Esophagus muscularis mucosa (tissue), 4 donors: ENCODE measurements around the gene INPP4B. TPM values are rescaled to one million over a fixed set of nuclear protein-coding genes. Genes with fewer than 3 reads are reported as not detected.

Source experiments
- DNase-seq: peaks from one replicate; pipeline ENCODE4 v3.0.0-alpha.2; 2017; ENCODE audit errors: extremely low spot score
- H3K27ac ChIP-seq, 4 donors: fragments of 200-600 bp; sonication (generic); replicated peaks in 1 of 4; 1 replicate in 3 of 4; 2 replicates in 1 of 4; pipeline ENCODE4 v1.5.1; 2016 to 2019; ENCODE audit warnings: mild to moderate bottlenecking in 1 of 4
- H3K27me3 ChIP-seq, 4 donors: fragments of 200-600 bp; sonication (generic); one replicate each; pipeline versions ENCODE4 v1.5.1 to v1.6.0; 2016 to 2019
- H3K36me3 ChIP-seq, 4 donors: fragments of 200-600 bp; sonication (generic); one replicate each; pipeline ENCODE4 v1.5.1; 2016 to 2019
- H3K4me1 ChIP-seq, 4 donors: fragments of 200-600 bp; sonication (generic); one replicate each; pipeline ENCODE4 v1.5.1; 2016 to 2019
- H3K4me3 ChIP-seq, 4 donors: fragments of 200-600 bp; sonication (generic); 1 replicate in 2 of 4; 2 replicates in 2 of 4; pipeline ENCODE4 v1.5.1; 2016 to 2019; ENCODE audit warnings: mild to moderate bottlenecking in 4 of 4, moderate library complexity in 1 of 4
- H3K9me3 ChIP-seq, 4 donors: fragments of 200-600 bp; sonication (generic); 1 replicate in 3 of 4; 2 replicates in 1 of 4; pipeline ENCODE4 v1.5.1; 2016 to 2019
- EP300 ChIP-seq: sonication (generic); formaldehyde crosslinking; IDR thresholded peaks from one replicate; pipeline ENCODE4 v1.6.1; 2017; ENCODE audit warnings: antibody characterized with exemption
- POLR2A ChIP-seq: fragments of 450-650 bp; IDR thresholded peaks from one replicate; pipeline ENCODE4 v1.6.1; 2017; ENCODE audit warnings: antibody characterized with exemption, moderate library complexity, mild to moderate bottlenecking, low read depth
- POLR2AphosphoS5 ChIP-seq, 2 donors: sonication (generic); formaldehyde crosslinking; IDR thresholded peaks; one replicate each; pipeline ENCODE4 v1.6.1; 2017; ENCODE audit warnings: antibody characterized with exemption in 2 of 2
- WGBS: methylation state at CpG from one replicate; pipeline ENCODE4 v1.1.5; 2018; 5-methylcytosine and 5-hydroxymethylcytosine counted together
- intact Hi-C: fragments of 100-400 bp; cut with DNase I; formaldehyde crosslinking; loops from one replicate; pipeline ENCODE4 v1.15.1; 2023
- total RNA-seq, 4 donors: library from RNA; depleted of rRNA; stranded (reverse); fragments of >200 nt; gene quantifications; one replicate each; pipeline versions ENCODE4 v1.1.0 to v1.2.1, GENCODE V29; 2016
- TF ChIP-seq, protein P1 (sequence below), 3 experiments: fragments of 200-600 bp in 2 of 3; fragments of 450-650 bp in 1 of 3; sonication (generic) in 2 of 3; IDR thresholded peaks; one replicate each; pipeline ENCODE4 v1.5.1; 2017 to 2019; ENCODE audit warnings: antibody characterized with exemption in 3 of 3, mild to moderate bottlenecking in 2 of 3, moderate library complexity in 1 of 3

The INPP4B gene
- total RNA-seq, 4 donors from 2014 or later, result 12.7 to 23.4 (median 15.9) TPM

- no peak for DNase-seq
- H3K27ac ChIP-seq, result no peak overlapping the region
- no peaks in the 10 kb centered on the region for H3K4me1 ChIP-seq
- no peaks in the 10 kb centered on the region for H3K9me3 ChIP-seq
- intact Hi-C loops, result no loop called here
- no peaks in the 10 kb centered on the region for H3K27me3 ChIP-seq
- H3K4me3 ChIP-seq, result no peak overlapping the region
- TF ChIP-seq EP300, result no peak
- TF ChIP-seq, protein P1, sequence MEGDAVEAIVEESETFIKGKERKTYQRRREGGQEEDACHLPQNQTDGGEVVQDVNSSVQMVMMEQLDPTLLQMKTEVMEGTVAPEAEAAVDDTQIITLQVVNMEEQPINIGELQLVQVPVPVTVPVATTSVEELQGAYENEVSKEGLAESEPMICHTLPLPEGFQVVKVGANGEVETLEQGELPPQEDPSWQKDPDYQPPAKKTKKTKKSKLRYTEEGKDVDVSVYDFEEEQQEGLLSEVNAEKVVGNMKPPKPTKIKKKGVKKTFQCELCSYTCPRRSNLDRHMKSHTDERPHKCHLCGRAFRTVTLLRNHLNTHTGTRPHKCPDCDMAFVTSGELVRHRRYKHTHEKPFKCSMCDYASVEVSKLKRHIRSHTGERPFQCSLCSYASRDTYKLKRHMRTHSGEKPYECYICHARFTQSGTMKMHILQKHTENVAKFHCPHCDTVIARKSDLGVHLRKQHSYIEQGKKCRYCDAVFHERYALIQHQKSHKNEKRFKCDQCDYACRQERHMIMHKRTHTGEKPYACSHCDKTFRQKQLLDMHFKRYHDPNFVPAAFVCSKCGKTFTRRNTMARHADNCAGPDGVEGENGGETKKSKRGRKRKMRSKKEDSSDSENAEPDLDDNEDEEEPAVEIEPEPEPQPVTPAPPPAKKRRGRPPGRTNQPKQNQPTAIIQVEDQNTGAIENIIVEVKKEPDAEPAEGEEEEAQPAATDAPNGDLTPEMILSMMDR (IDR thresholded peaks at IDR 0.05), result no peak
- no peak for TF ChIP-seq POLR2A
- TF ChIP-seq POLR2AphosphoS5 (IDR thresholded peaks at IDR 0.05), result no peak
- no peaks in the 10 kb centered on the region for H3K36me3 ChIP-seq
Measured at GRCh38 chr4:142110136-142110535, 736.0 kb downstream of the INPP4B start.

- intact Hi-C loops, result no loop called here
- H3K4me1 ChIP-seq, result no peaks in the 10 kb centered on the region
Measured at GRCh38 chr4:142104041-142104440, 742.1 kb downstream of the INPP4B start.

DNA sequence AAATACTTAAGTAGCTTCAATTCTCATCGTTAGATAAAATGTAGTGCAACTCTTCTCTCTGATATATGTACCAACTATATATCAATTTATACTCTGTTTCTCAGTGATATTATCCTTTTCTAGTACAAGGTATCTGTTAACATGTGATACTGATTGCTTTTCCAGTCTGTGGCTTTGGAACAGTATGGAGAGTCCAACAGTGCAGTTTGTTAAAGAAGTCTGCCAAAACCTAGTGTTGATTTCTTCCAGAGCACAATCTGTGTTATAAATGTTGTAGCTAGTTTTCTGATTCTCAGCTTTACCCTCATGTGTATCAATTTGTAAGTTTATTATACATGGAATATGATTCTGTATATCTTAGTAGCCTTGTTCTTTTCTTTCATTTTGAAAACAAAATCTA, 744.7 kb downstream of the INPP4B start:
- no peak overlapping the region for H3K27ac ChIP-seq
- intact Hi-C loops, result no loop called here
- no peaks in the 10 kb centered on the region for H3K9me3 ChIP-seq
- WGBS, result 86% methylated on average over 1 of the region's 1 CpG
- H3K36me3 ChIP-seq, result no peaks in the 10 kb centered on the region
- H3K27me3 ChIP-seq, result no peaks in the 10 kb centered on the region
- no peaks in the 10 kb centered on the region for H3K4me1 ChIP-seq
- no peak overlapping the region for H3K4me3 ChIP-seq
- TF ChIP-seq, protein P1 (IDR thresholded peaks at IDR 0.05), result no peak
- no peak for TF ChIP-seq POLR2AphosphoS5 (IDR thresholded peaks at IDR 0.05)
- TF ChIP-seq POLR2A, result no peak
- DNase-seq, result no peak

More at GRCh38 chr4:142104041-142104440, 742.1 kb downstream of the INPP4B start:
- Histone ChIP-seq H3K4me3 (no peak overlapping the region), H3K9me3 (no peaks in the 10 kb centered on the region), H3K27me3 (no peaks in the 10 kb centered on the region), H3K27ac (no peak overlapping the region), H3K36me3 (no peaks in the 10 kb centered on the region)
- TF ChIP-seq POLR2A, result no peak
- no peak for TF ChIP-seq POLR2AphosphoS5 (IDR thresholded peaks at IDR 0.05)
- no peak for TF ChIP-seq EP300
- TF ChIP-seq, protein P1 (IDR thresholded peaks at IDR 0.05), result no peak
- 86% methylated on average over 4 of the region's 4 CpGs for WGBS
- no peak for DNase-seq

DNA sequence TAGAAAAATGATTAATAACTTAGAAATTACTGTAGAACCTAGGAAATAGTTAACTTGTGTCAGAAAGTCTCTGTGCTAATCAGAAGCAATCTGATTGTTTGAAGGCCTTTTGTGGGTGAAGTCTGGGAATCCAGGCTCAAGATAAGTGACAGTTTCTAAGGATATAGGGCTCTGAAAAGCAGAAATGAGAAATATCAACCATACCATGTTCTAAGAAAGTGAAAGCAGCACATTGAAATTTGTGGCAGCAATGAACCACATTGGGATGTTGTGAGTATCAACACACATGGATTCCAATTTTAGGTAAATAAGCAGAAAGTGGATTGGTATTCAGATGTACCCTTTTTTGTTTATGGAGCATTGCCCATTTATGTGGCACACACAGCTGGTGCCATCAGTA, 745.2 kb downstream of the INPP4B start:
- no peaks in the 10 kb centered on the region for H3K9me3 ChIP-seq
- no peak overlapping the region for H3K4me3 ChIP-seq
- DNase-seq, result no peak
- no peaks in the 10 kb centered on the region for H3K27me3 ChIP-seq
- peaks cover 0 to 4% (median 0%) of the 10 kb centered on the region in 4 donors for H3K4me1 ChIP-seq
- no peaks in the 10 kb centered on the region for H3K36me3 ChIP-seq
- intact Hi-C loops, result no loop called here
- no peak overlapping the region for H3K27ac ChIP-seq
- TF ChIP-seq EP300, result no peak
- TF ChIP-seq POLR2A, result no peak
- TF ChIP-seq, protein P1 (IDR thresholded peaks at IDR 0.05), result no peak
- no peak for TF ChIP-seq POLR2AphosphoS5 (IDR thresholded peaks at IDR 0.05)

GRCh38 chr4:142098900-142099545, 747.1 kb downstream of the INPP4B start:
- DNase-seq, result no peak
- Histone ChIP-seq H3K27ac (no peak overlapping the region), H3K9me3 (no peaks in the 10 kb centered on the region), H3K36me3 (no peaks in the 10 kb centered on the region), H3K4me3 (no peak overlapping the region), H3K27me3 (no peaks in the 10 kb centered on the region), H3K4me1 (peaks cover 0 to 9% (median 2%) of the 10 kb centered on the region in 4 donors)
- intact Hi-C loops, result no loop called here
- 56% methylated on average over 1 of the region's 1 CpG for WGBS
- TF ChIP-seq POLR2AphosphoS5 (IDR thresholded peaks at IDR 0.05) (no peak), POLR2A (no peak), EP300 (no peak)
- TF ChIP-seq, protein P1 (IDR thresholded peaks at IDR 0.05), result no peak
